ENCODE results near the gene MAB21L4. TPM values are rescaled to one million over a fixed set of nuclear protein-coding genes. Genes with fewer than 3 reads are reported as not detected.

MAB21L4 gene
- total and polyA plus RNA-seq, 2 experiments from 2014 or later: not detected

GRCh38 chr2:240904216-240905175 lies 8.5 kb upstream of the MAB21L4 start:
- Mint-ChIP-seq H3K36me3 (ENCODE audit: low read depth) (no peaks in the 10 kb centered on the region), H3K9me3 (peaks cover 13% of the 10 kb centered on the region; the same call in 1 of the 3 replicates), H3K4me1 (no peaks in the 10 kb centered on the region; the same call in 2 of the 3 replicates), H3K4me3 (no peak overlapping the region), H3K27ac (no peak overlapping the region), H3K27me3 (ENCODE audit: insufficient read depth, low read depth, poor library complexity) (peaks cover 8% of the 10 kb centered on the region)
- Histone ChIP-seq H3K4me2 (no peak overlapping the region), H3K27ac (ENCODE audit: low read depth) (no peak overlapping the region), H3K4me3 (no peak overlapping the region), H3K4me1 (ENCODE audit: insufficient read depth) (no peaks in the 10 kb centered on the region), H4K20me1 (replicated peaks; ENCODE audit: insufficient read depth) (no peaks in the 10 kb centered on the region), H3K27me3 (ENCODE audit: insufficient read depth) (no peaks in the 10 kb centered on the region), H3K36me3 (ENCODE audit: insufficient read depth) (no peaks in the 10 kb centered on the region), H3K9me2 (ENCODE audit: insufficient read depth) (no peaks in the 10 kb centered on the region), H3F3A (replicated peaks; ENCODE audit: low read depth) (no peaks in the 10 kb centered on the region), H2AFZ (no peak overlapping the region), H3K79me2 (replicated peaks; ENCODE audit: insufficient read depth) (no peaks in the 10 kb centered on the region)
- no peak for TF ChIP-seq CTCF (conservative IDR thresholded peaks at IDR 0.05; ENCODE audit: low read depth in 2 of 2)
- TF ChIP-seq POLR2AphosphoS5 (IDR thresholded peaks at IDR 0.05; ENCODE audit: low read depth): no peak
- TF ChIP-seq CREB1 (CRISPR knock-in tag; IDR thresholded peaks at IDR 0.05; ENCODE audit: low read depth): no peak
- no peak for TF ChIP-seq EZH2phosphoT487 (IDR thresholded peaks at IDR 0.05; ENCODE audit: unreplicated experiment)
- no peak for TF ChIP-seq JUNB (IDR thresholded peaks at IDR 0.05; ENCODE audit: unreplicated experiment)
- no peak for TF ChIP-seq ZNF114 (CRISPR knock-in tag; IDR thresholded peaks at IDR 0.05)
- DNase-seq (ENCODE audit: low spot score): no peak
- no peak for ATAC-seq

- Histone ChIP-seq H3K27me3 (ENCODE audit: insufficient read depth) (no peaks in the 10 kb centered on the region), H3K27ac (ENCODE audit: low read depth) (no peak overlapping the region), H3K4me1 (ENCODE audit: insufficient read depth) (no peaks in the 10 kb centered on the region), H3K4me2 (no peak overlapping the region), H4K20me1 (replicated peaks; ENCODE audit: insufficient read depth) (no peaks in the 10 kb centered on the region), H2AFZ (no peak overlapping the region), H3F3A (replicated peaks; ENCODE audit: low read depth) (no peaks in the 10 kb centered on the region), H3K4me3 (no peak overlapping the region), H3K9me2 (ENCODE audit: insufficient read depth) (no peaks in the 10 kb centered on the region), H3K36me3 (ENCODE audit: insufficient read depth) (no peaks in the 10 kb centered on the region), H3K79me2 (replicated peaks; ENCODE audit: insufficient read depth) (no peaks in the 10 kb centered on the region)
- no peak for ATAC-seq
- Mint-ChIP-seq H3K27ac (no peak overlapping the region), H3K9me3 (peaks cover 13% of the 10 kb centered on the region; the same call in 1 of the 3 replicates), H3K4me1 (no peaks in the 10 kb centered on the region; the same call in 2 of the 3 replicates), H3K4me3 (no peak overlapping the region), H3K36me3 (ENCODE audit: low read depth) (no peaks in the 10 kb centered on the region), H3K27me3 (ENCODE audit: insufficient read depth, low read depth, poor library complexity) (peaks cover 12% of the 10 kb centered on the region)
- DNase-seq (ENCODE audit: low spot score): no peak
- TF ChIP-seq POLR2AphosphoS5 (IDR thresholded peaks at IDR 0.05; ENCODE audit: low read depth) (no peak), REST (IDR thresholded peaks at IDR 0.05; ENCODE audit: unreplicated experiment) (no peak)
These were observed 7.5 kb upstream of the MAB21L4 start for GRCh38 chr2:240903191-240904060.

All from GM23338 (cell line).